RWPE2 (cell line): ENCODE results near the gene CERS6.
"Not testable (repeated sequence)": the region's sequence is repeated elsewhere in the genome, so short reads cannot be mapped to it uniquely, and the experiment has no call there.

ENCODE experiments used
- ATAC-seq: fragments of 200-7000 bp; cut with Tn5 transposase; 3 replicates; pipeline ENCODE4 v1.9.1; 2021; ENCODE audit warnings: low read depth
- DNase-seq: peaks from one replicate; pipeline ENCODE4 v3.0.0-alpha.2; 2020; ENCODE audit warnings: low spot score
- H3K27ac ChIP-seq: fragments of 450-650 bp; 2 replicates; pipeline ENCODE4 v1.5.1; 2017; ENCODE audit warnings: mild to moderate bottlenecking; ENCODE audit not compliant: poor library complexity, severe bottlenecking
- H3K27me3 ChIP-seq: fragments of 250-450 bp; sonication (Bioruptor Pico); 2 replicates; pipeline ENCODE4 v1.5.1; 2021; ENCODE audit warnings: mild to moderate bottlenecking, moderate library complexity; ENCODE audit not compliant: insufficient read depth, poor library complexity, severe bottlenecking
- H3K36me3 ChIP-seq: fragments of 250-450 bp; sonication (Bioruptor Pico); 2 replicates; pipeline ENCODE4 v1.5.1; 2020; ENCODE audit warnings: low read depth, mild to moderate bottlenecking, moderate library complexity
- H3K4me1 ChIP-seq: fragments of 250-450 bp; sonication (Bioruptor Pico); 2 replicates; pipeline ENCODE4 v1.5.1; 2021; ENCODE audit warnings: mild to moderate bottlenecking, moderate library complexity; ENCODE audit not compliant: insufficient read depth, poor library complexity, severe bottlenecking
- H3K4me3 ChIP-seq: fragments of 250-450 bp; sonication (Bioruptor Pico); 2 replicates; pipeline ENCODE4 v1.5.1; 2021; ENCODE audit warnings: mild to moderate bottlenecking, moderate library complexity; ENCODE audit not compliant: severe bottlenecking
- H3K9me3 ChIP-seq: fragments of 250-450 bp; sonication (Bioruptor Pico); 2 replicates; pipeline ENCODE4 v1.5.1; 2021; ENCODE audit warnings: mild to moderate bottlenecking, moderate library complexity; ENCODE audit not compliant: severe bottlenecking
- CTCF ChIP-seq: fragments of 450-650 bp; IDR thresholded peaks from one replicate; pipeline ENCODE4 v1.5.1; 2017; ENCODE audit warnings: mild to moderate bottlenecking, moderate library complexity; ENCODE audit not compliant: poor library complexity, severe bottlenecking

CERS6 gene

GRCh38 chr2:168455645-168456520, at the start of gene CERS6:
Gene CERS6, plus strand, starts transcription at chr2:168456272. Its CDS starts 177 bp downstream, at chr2:168456449.
- H3K36me3 ChIP-seq, result no peaks in the 10 kb centered on the region
- peaks cover 4% of the 10 kb centered on the region for H3K4me1 ChIP-seq
- no peaks in the 10 kb centered on the region for H3K9me3 ChIP-seq
- H3K27me3 ChIP-seq, result no peaks in the 10 kb centered on the region
- peak; percentile 94 for ATAC-seq
- H3K4me3 ChIP-seq, result peak within 1 kb of the TSS; percentile 83
- H3K27ac ChIP-seq, result peak within 1 kb of the TSS; percentile 57
- TF ChIP-seq CTCF, result no peak
- peak; percentile 95 for DNase-seq

- not testable (repeated sequence) for H3K27ac ChIP-seq, H3K27me3 ChIP-seq, H3K36me3 ChIP-seq, H3K4me3 ChIP-seq, H3K4me1 ChIP-seq, H3K9me3 ChIP-seq, DNase-seq, ATAC-seq
These were observed 43.8 kb upstream of the CERS6 start for GRCh38 chr2:168412301-168412700.

- not testable (repeated sequence) for H3K9me3 ChIP-seq, H3K4me1 ChIP-seq, H3K4me3 ChIP-seq, ATAC-seq, H3K27ac ChIP-seq, H3K36me3 ChIP-seq, DNase-seq, H3K27me3 ChIP-seq
These were observed 43.0 kb upstream of the CERS6 start for GRCh38 chr2:168413101-168413500.

- DNase-seq (no peak), ATAC-seq (no peak)
- no peak overlapping the region for H3K4me3 ChIP-seq
- H3K9me3 ChIP-seq, result no peaks in the 10 kb centered on the region
- no peaks in the 10 kb centered on the region for H3K27me3 ChIP-seq
- no peaks in the 10 kb centered on the region for H3K36me3 ChIP-seq
- no peak for TF ChIP-seq CTCF
- no peak overlapping the region for H3K27ac ChIP-seq
- H3K4me1 ChIP-seq, result no peaks in the 10 kb centered on the region
These were observed 39.5 kb upstream of the CERS6 start for GRCh38 chr2:168416555-168416954.

- no peaks in the 10 kb centered on the region for H3K27me3 ChIP-seq
- H3K36me3 ChIP-seq, result no peaks in the 10 kb centered on the region
- H3K4me3 ChIP-seq, result no peak overlapping the region
- no peaks in the 10 kb centered on the region for H3K9me3 ChIP-seq
- DNase-seq, result no peak
- ATAC-seq, result no peak
- H3K4me1 ChIP-seq, result no peaks in the 10 kb centered on the region
- no peak for TF ChIP-seq CTCF
- no peak overlapping the region for H3K27ac ChIP-seq
These were observed 33.5 kb upstream of the CERS6 start for GRCh38 chr2:168422584-168422983.
